Right lung (tissue), 5 donors: ENCODE measurements around the gene NSDHL. TPM values are rescaled to one million over a fixed set of nuclear protein-coding genes. Genes with fewer than 3 reads are reported as not detected.
A peak's percentile ranks its signal among the peaks of the same experiment; 100 is the strongest.
"Not testable (repeated sequence)": the region's sequence is repeated elsewhere in the genome, so short reads cannot be mapped to it uniquely, and the experiment has no call there.

Experiments
- DNase-seq, 2 donors: peaks; one replicate each; pipeline ENCODE4 v3.0.0-alpha.2; 2013
- polyA plus RNA-seq, 5 donors: library from polyadenylated mRNA; unstranded; fragments of 120-200 nt; gene quantifications; one replicate each; pipeline versions ENCODE4 v1.2.1 to v1.2.3, GENCODE V29; 2013; ENCODE audit warnings: inconsistent platforms in 1 of 5, low replicate concordance in 1 of 5; ENCODE audit not compliant: insufficient read length in 5 of 5, insufficient read depth in 1 of 5

The NSDHL gene
- polyA plus RNA-seq, 5 donors: 15.9 to 24.3 (median 19.0) TPM

- no peak for DNase-seq
Observed at GRCh38 chrX:152892999-152893891, 62.4 kb downstream of the NSDHL start.

DNA sequence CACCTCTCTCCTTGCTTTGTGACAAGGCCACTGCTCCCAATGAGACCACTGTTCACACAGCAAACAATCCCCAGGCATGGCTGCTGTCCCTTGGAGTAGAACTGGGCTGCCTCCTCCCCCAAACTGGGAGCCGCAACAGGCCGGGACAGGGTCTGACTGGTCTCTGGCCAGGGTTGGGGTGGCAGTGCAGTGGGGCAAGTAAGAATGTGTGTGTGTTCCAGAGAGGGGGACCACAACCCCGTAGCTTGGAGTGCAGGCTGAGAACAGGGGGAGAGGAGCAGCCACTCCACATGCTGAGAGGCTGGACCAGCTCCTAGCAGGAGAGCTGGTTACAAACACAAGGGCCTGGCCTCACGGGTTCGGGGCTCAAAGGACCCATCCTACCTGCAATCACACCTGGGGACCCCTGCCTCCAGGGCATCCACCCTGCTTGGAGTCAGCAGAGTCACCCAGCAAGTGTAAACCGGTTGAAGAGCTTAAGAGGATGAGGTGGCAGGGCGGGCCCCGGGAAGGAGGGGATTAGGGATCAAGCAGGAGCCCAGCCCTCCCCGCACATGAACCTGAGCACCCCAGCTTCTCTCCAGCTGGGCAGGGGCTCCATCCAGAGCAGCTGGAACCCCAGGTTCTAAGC lies 63.2 kb downstream of the NSDHL start:
- DNase-seq: no peak

DNA sequence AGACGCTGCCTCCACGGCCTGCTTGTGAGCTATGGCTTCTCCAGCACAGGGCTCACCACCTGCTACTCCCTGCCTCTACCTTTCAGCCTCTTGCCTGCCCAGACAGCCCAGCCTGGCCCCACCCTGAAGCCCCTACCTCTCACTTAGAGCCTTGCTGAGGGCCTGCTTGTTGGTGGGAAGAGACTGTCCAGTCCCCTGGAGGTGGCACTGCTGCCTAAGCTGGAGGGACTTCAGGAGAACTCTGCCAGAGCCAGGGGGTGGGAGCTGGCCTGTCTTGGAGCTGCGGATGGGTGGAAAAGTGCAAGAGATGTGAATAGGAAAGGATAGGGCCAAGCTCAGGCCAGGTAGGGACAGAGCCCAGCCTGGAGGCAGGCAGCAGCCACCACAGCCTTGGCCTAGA lies 64.3 kb downstream of the NSDHL start:
- no peak for DNase-seq

GRCh38 chrX:152895724-152896420 lies 65.0 kb downstream of the NSDHL start:
- no peak for DNase-seq

DNA sequence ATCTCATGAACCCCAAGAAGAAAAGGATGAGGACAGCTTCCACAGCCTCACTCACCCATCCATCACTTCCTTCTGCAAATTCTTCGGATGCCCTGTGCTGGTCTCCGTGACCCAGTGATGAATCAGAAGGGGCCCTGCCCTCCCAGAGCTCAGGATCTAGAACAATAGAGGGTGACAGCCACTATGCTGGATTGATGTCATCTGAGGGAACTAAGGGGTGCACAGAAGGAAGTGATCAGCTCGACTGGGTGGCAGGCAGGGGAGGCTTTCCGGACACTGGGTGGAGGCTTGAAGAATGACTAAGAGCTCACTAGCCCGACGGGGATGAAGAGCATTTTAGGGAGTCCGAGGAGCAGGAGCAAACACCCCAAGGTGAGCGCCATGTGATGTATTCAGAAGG lies 65.6 kb downstream of the NSDHL start:
- DNase-seq: no peak

DNA sequence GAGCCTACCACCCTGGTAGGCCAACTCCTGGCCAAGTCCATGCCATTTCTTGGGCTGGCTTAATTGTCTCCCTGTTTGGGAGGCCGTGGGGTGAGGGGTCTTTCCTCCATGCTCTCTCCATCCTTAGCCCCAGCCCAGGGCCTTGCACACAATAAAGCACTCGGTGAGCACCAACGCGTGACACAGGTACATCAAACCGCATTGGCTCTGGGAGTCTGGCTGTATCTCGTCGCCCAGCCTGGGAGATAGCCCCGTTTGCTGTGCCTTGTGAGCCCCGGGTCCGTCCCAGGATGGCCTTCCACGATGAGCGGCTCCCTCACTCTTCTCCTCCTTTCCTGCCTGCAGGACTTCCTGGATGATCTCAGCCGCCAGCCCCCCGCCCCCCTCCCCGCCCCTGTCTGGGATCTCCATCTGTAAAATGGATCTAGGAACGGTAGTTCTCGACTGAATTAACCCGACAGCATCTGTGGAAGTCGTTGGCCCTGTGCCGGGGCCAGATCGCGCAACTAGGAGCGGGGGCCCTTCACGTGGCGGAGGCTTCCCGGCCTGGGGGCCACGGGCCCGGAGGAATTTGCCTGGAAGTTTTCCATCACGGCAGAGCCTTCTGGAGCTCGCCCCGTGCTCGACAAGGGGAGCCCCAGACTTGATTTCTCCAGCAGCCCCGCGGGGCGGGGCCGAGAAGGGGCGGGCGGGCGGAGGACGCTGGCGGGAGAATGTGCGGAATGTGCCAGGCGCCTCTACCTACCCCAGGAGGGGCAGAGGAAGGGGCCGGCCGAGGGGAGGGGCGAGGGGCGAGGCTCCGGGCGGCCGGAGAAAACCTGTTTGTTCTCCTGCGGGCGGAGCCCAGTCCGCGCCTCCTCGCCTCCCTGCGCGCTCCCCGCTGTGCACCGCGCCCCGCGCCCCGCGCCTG lies 66.6 kb downstream of the NSDHL start, which contains the start of gene ZNF185:
ZNF185 (plus strand) TSS at position 846 of the 910 bp plus-strand sequence. CDS start 16,423 bp downstream, outside the sequence.
- peak; percentile 24 to 33 for DNase-seq

GRCh38 chrX:152898442-152898841 lies 67.6 kb downstream of the NSDHL start:
- no peak for DNase-seq

DNA sequence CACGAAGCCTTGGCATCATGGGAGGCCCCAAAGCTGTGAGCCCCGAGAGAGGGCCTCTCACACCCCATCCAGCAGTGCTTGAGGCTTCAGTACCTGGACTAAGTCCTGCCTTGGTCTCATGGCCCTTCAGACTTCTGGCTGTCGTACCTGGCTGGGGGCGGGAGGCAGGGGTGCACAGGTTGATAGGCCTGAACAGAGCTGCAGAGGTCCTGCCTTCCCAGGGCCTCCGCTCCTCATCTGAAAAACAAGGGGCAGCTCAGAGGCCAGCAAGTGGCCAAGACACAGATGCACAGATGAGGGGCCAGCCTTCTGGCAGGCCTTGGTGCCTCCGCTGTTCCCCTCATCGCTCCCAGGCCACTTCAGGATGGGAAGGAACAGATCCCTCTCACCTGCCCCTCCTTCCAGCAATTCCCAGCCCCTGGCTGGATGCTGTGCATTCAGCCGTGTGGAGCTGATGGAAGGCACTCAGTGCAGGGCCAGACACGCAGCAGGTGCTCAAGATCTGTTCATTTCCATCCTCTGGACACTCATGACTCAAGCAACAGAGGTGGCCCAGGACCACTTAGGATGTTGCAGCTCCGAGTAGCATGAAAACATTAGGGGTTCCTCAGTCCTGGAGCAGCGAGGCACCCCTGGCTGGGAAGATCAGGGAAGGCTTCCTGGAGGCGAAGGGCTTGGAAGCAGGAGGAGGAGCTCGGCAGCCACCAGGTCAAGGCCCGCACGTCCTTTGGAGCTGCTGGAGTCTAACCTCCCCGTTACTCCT lies 68.4 kb downstream of the NSDHL start:
- DNase-seq: no peak

- DNase-seq: no peak
Observed at GRCh38 chrX:152899874-152900719, 69.2 kb downstream of the NSDHL start.

GRCh38 chrX:152900937-152901445 lies 70.1 kb downstream of the NSDHL start:
- no peak for DNase-seq

DNA sequence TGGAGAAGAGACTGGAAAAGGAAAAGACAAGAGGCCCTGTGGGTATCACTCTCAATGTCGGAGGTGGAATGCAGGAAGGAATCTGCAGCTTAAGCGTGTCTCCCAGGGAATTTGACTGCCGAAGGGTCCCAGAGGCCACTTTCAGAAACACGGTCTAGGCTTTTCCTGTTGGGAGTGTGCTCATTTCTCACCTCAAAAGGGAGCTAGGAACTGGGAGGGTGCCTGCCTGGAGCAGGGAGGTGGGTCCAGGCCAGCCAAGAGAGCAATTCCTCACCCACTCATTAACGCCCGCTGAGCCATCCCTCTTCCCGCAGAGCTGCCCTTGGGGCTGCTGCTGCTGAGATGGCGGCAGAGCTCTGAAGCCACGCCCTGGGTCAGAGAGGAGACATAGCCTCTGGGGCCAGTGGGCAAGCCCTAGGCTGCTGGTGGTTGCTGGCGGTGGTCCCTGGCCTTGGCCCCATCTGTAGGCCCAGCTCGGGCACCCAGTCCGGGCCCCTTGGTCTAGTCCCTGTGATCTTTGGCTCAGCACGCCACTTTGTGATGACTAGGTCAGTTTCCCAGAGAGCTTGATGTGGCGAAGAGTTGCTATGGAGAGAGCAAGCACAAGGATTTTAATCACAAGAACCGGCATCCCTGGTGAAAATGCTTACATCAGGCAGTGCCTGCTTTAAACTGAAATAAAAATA lies 71.1 kb downstream of the NSDHL start:
- DNase-seq: no peak

GRCh38 chrX:152902502-152902820 lies 71.6 kb downstream of the NSDHL start:
- DNase-seq: no peak

DNA sequence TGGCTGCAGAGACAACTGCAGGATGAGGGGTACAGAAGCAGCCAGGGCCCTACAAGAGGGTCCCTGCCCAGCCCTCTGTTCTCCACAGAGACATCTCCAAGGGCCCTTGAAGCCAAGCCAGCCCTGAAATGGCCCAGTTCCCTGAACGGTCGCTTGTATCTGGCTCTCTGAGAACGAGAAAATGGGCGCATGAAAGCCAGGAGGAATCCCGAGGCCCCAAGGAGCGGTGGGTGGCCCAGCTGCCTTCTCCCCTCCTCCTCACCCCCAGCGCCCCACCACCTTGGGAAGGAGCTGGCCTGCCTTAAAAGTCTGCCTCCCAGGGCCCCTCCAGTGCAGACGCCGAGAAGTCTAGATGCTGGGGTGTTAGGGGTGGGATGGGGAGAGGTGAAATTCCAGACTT lies 72.7 kb downstream of the NSDHL start:
- no peak for DNase-seq

DNA sequence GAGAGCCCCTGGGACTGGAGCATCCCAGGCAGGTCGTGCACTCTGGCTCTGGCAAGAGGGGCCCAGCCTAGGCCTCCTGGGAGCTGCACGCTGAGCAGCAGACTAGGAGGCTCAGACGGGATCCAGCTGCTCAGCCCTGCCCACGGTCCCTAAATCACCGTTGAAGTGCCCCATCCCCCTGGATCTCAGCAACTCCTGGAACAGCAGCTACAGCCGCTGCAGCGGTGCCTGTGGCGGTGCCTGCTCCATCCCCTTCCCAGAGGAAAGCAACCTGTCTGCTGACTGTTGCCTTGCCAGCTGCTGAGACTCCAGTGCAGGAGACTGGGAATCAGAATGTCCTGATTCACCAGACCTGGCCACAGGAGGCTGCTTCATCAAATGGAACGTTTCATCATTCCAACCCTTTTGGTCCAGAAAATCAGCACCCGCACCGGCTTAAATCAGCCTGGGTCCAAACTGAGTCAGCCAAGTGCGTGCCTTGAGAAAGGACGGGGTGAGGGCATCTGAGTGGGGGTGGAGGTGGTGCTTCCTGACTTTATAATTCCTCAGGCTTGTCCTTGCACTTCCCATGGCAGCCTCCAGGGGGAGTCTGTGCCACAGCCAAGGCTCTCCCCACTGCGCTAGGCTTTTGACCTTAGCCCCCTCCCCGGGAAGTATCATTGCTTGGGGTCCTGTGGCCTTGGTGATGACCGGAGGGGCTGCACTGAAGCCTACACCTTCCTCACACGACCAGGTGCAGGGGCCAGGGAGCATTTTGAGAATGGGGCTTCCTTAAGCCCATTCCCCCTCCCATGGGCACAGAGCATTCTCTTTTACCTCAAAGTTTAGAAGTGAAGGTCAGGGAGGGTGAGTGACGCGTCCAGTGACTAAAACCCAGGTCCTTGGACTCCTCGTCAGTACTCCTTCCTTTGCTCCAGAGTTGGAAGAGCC lies 73.6 kb downstream of the NSDHL start:
- DNase-seq: no peak

- no peak for DNase-seq
Observed at GRCh38 chrX:152905081-152905420, 74.2 kb downstream of the NSDHL start.

DNA sequence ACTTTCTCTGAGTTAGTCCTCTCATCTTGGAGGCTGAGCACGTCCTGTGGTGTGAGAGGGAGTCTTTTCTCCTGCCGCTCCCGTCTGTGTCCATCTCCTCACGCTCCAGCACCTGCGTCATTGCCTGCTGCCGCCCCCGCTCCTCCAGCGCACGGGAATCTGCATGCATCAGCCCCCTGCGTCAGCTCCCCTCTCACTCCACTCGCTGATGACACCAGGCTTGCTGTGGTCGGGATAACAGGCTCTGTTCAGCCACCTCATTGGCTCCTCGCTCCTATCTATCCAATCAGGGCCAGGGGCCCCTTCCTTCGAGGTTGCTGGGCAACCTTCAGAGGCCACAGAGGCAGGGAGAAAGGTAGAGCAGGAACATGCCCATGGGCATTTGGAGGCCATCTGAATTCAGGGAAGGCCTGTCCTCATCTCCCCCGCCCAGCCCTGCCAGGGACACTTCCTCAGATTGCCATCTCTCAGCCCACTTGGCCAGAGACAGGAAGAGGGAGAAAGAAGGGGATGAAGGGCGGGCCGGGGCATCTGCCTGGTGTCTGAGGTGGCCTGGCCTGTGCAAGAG lies 76.3 kb downstream of the NSDHL start:
- no peak for DNase-seq

DNA sequence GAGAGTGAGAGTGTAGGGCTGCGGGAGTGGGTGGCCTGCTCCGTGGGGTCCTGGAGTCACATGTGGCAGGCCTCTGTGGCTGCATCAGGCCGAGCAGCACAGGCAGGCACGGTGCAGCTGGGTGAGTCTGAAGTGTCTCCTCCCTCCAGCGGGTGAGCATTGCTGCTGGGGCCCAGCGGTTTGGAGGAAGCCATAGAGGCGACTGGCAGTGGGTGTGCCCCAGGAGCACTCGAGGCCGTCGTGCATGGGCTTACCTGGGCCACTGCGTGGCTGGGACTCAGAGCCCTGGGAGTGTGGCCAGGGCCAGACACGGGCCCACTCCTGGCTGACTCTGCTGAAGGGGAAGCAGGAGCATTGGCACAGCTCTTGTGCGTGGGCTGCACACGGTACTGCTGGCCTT lies 77.6 kb downstream of the NSDHL start:
- no peak for DNase-seq

- DNase-seq: not testable (repeated sequence)
Observed at GRCh38 chrX:152910018-152910417, 79.2 kb downstream of the NSDHL start.
